H1 (cell line): Measurements from ENCODE around the gene PREX1. TPM values are rescaled to one million over a fixed set of nuclear protein-coding genes. Genes with fewer than 3 reads are reported as not detected.

ENCODE experiments used
- BCL11A ChIP-seq, 2 experiments: IDR thresholded peaks; one replicate each; pipeline ENCODE4 v1.6.1; 2011; ENCODE audit warnings: low read depth in 2 of 2, low read length in 2 of 2, mild to moderate bottlenecking in 2 of 2
- CHD7 ChIP-seq: fragments of 300-600 bp; sonication (generic); IDR thresholded peaks from 2 replicates; pipeline ENCODE4 v1.7.1; 2012; ENCODE audit warnings: low read length, moderate library complexity, mild to moderate bottlenecking, inconsistent platforms; ENCODE audit not compliant: insufficient replicate concordance
- RXRA ChIP-seq: IDR thresholded peaks from 2 replicates; pipeline ENCODE4 v1.6.1; 2011; ENCODE audit warnings: low read depth, mild to moderate bottlenecking, low read length, moderate library complexity; ENCODE audit not compliant: insufficient read depth
- SP1 ChIP-seq: IDR thresholded peaks from 2 replicates; pipeline ENCODE4 v1.6.1; 2011; ENCODE audit warnings: low read depth, low read length
- polyA plus RNA-seq, 7 experiments: library from polyadenylated mRNA; depleted of rRNA in 3 of 7; stranded (reverse) in 5 of 7; unstranded in 2 of 7; fragments of >200 nt in 5 of 7; fragments of 200-250 nt in 2 of 7; gene quantifications; 1 replicate in 5 of 7; 2 replicates in 1 of 7; 4 replicates in 1 of 7; pipeline versions ENCODE4 v1.2.1 to v1.2.3, GENCODE V29; 2011 to 2013; ENCODE audit warnings: missing spikeins in 2 of 7, mixed read lengths in 2 of 7
- total RNA-seq: library from RNA; stranded (reverse); fragmentation: NEBNext Ultra II Directional; extraction: Animal tissue kit (Norgen Biotek cat#: 25700); gene quantifications from 2 replicates; pipeline ENCODE4 v1.2.1, GENCODE V29; 2021

The PREX1 gene
- total and polyA plus RNA-seq, 2 of the 8 experiments (the other 6 are each of a cell fraction or from before 2014, with no cell fraction given): 10.7 to 12.8 TPM

GRCh38 chr20:48620154-48620506 lies 207.7 kb downstream of the PREX1 start (continued):
- TF ChIP-seq CHD7 (no peak), RXRA (no peak), BCL11A (IDR thresholded peaks at IDR 0.05; ENCODE audit: low read depth in 2 of 2, low read length in 2 of 2) (no peak), SP1 (no peak)
